A204.1 (cell line): Measurements from ENCODE around the gene ROR1.

Experiments used
- FAIRE-seq: peaks from 2 replicates; lab custom pipeline; 2012; peaks lifted over from hg19 to GRCh38; lab: Jason Lieb, UNC

Gene ROR1

DNA sequence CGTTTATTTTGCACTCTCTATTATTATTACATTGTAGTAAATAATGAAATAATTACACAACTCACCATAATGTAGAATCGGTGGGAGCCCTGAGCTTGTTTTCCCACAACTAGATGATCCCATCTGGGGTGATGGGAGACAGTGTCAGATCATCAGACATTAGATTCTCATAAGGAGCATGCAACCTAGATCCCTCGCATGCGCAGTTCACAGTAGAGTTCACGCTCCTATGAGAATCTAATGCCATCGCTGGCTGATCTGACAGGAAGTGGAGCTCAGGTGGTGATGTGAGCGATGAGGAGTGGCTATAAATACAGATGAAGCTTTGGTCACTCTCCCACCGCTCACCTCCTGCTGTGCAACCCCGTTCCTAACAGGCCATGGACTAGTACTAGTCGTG is 112.1 kb downstream of the ROR1 start:
- FAIRE-seq, result no peak

DNA sequence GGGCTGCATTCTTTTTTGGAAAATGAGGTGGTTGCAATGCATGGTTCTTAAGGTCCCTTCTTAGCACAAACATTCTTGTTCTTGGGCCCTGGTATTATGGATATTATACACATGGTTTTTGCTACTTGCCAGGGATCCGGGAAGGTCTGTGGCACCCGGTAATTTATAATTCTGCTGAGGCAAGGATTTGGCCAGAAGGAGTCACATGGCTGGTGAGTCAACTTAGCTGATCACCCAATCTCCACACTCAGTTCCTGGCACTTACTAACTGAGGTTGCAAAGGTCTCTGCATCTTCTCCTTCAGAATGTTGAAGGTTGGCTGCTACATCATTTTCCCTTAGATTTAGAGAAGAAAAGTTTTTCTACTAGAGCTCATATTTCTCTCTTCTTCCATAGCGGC is 112.5 kb downstream of the ROR1 start:
- no peak for FAIRE-seq

DNA sequence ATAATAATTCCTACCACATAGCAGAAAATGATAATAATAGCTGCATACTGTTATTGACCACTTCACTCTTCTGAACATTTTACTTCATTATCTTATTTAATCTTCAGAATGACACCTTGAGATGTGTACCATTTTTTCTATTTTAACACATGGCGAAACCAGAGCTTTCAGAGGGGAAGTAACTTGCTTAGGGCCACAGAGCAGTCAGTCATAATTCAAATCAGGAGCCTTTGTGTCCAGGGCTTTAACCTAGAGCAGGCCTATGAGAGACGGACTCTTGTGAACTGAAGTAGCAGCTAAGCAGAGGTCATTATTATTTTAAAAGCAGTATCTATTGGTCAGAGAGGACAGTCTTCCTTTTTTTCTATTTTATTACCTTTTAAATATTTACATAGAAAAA is 114.0 kb downstream of the ROR1 start:
- no peak for FAIRE-seq

DNA sequence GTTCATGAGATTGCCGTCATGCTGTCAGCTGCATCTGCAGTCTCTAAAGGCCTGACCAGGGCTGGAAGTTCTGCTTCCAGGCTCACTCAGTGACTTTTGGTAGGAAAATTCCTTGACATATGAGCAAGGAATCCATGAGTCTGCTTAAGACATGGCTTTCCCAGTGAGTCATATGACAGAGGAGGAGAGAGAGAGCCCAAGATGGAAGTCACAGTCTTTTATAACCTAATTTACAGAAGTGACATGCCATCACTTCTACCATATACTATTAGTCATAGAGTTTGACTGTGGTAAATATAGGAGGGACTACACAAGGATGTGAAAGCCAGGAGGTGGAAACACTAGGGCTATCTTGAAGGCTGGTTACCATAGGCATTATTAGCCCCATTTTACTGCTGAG is 115.2 kb downstream of the ROR1 start:
- FAIRE-seq, result no peak

DNA sequence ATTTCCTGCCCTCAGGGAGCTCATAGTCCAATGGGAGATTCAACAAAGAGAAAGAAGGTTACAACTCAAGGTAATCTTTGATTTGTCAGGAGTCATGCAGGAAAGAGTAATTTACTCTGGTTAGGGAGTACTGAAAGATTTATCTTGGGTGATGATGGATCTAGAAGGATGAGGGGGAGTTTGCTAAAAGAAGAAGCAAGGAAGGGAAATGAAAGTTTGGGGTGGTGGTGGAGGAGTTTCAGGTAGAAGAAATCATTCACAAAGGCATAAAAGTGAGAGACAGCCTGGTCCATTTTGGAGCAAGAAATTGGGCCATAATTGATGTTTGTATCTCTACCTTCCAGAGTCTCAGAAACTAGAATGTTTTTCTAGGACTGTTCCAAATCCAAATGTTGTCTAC is 116.7 kb downstream of the ROR1 start:
- no peak for FAIRE-seq

DNA sequence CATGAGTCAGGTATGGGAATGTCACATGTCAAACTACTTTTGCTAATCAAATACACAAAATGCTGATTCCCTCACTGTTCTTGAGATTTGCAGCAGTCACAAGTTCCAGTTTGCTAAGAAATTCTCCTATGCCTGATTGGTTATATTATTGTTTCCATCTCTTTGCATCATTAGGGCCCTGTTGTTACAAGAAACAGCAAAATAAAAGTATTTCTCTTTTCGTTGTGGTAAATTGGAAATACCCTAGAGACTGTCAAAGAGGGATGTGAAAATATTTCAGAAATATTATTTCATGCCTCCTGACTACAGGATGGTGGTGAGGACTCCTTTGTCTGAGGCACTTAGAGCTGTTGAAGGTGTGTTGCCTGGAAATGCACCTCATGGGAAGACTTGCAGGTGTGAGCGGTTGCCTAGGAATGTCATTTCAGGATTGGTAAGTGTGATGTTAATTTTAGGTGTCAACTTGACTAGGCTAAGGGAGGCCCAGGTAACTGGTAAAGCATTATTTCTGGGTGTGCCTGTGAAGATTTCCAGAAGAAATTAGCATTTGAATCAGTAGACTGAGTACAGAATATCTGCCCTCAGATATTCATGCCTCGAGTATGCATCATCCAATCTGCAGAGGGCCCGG is 117.4 kb downstream of the ROR1 start:
- FAIRE-seq, result no peak

DNA sequence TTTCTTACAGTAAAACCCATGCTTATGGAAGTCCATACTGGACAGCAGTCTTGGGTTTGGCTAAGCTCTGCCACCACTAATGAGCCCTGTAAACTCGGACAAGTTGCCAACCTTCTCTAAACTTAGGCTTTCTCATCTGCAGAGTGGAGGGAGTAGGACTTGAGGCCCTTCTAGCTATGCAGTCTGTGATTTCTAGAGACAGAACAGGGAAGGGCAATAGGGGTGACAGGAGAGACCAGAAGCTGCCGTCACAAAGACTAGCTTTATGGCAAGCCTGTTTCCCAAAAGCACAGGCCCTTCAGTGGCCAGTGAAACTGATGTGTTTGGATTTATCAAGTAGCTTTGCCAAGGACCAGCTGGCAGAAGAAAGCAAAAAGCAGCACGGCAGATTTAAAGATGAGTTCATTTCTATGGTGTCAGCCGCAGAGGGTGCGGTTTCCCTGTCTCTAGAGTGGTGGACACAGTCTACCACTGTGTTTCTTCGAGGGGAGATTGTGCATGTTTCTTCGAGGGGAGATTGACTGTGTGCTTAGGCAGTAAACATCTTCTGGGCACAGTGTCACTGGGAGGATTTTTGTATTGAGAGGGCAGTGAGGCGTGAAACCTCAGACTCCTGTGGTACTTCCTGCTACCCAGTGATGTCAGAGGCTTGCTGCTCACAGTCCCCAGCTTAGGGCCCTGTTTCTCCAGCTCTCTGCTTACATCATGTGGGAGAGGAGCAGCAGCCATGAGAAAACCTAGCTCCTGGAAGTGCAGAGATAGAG is 119.0 kb downstream of the ROR1 start:
- no peak for FAIRE-seq

DNA sequence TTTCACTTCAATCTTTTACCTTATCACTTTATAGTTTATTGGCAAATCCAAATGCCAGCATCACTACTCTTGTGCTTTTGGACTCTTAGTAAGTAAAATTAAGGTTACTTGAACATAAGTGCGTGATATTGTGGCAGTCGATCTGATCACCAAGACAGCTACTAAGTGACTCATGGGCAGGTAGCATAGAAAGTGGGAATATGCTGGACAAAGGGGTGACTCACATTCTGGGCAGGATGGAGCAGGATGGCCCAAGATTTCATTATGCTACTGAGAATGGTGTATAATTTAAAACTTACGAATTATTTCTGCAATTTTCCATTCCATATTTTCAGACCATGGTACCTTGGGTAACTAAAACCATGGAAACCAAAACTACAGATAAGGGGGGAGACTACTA is 120.2 kb downstream of the ROR1 start:
- FAIRE-seq, result no peak

DNA sequence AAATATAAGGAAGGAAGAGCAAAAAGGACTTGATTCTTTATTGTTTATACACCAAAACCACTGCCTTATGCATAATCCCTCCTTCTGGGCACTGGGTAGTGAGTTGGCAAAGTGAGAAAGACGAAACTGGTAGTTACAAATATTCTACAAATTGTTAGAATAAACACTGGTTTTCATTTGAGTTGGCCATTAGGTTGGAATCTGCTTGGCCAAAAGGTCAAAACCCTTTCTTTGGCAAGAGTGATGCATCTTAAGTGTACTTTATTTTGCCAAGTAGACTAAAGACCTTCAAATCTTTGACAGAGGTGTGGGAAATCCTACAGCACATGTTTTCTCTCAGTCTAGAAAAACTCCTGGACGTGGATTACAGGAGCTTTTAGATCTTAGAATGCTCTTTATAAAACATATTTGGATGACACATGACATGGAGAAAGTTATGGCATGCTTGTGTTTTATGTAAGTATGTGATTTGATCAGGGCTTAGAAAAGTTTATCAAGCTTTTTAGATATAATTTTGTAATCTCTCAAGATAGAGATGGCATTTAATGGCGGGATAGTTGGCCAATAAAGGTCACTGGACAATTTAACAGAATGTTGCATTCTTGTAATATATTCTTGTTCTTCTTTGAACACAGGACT is 120.9 kb downstream of the ROR1 start:
- FAIRE-seq, result no peak

DNA sequence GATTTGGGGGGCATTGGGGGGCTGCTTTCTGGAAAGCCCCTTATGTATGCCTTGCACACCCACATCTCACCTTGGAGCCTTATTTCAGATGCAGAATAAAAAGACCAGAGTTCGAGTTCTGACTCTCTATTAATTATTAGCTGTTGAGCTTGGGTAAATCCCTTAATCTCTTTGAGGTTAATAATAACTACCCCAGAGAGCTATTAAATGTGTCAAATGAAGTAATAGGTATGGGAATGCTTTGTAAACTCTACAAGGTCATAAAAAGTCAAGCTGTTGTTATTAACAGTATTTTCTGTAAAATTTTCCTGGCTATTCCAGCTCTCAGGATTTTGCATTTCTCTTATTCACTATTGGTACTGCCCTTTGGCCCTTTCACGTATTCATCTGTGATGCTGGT is 122.9 kb downstream of the ROR1 start:
- no peak for FAIRE-seq

DNA sequence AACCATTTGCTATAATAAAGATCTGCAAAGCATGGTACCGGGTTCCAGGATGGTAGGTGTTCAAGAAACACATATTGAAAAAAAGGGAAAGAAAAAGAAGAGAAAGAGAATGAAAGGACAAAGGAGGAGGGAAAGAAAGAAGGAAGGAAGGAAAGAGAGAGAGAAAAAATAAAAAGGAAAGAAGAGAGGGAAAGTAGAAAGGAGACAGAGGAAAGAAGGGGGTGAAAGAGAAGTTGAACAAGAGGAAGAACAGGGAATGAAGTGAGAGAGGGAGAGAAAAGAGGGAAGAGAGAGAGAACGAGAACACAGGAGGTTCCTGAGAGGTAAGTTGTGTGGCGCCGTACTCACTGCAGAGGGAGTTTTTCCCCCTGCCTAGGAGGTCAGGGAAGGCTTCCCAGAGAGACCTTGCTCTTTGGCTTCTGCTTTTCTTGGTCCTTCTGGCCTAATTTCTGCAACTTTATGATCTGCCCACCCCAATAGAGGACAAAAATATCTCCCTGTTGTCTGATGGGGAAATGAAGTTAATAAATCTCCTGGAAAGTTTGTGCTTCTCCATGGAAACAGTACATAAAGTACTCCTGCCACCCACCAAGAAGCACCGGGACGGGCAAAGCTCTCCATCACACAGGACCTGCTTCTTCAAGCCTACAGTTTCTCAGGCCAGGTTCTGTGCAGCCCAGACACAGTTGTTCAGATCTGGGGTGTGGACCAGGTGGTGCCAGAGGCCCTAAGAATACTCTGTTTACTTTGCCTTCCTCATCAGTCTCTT is 124.8 kb downstream of the ROR1 start:
- no peak for FAIRE-seq

DNA sequence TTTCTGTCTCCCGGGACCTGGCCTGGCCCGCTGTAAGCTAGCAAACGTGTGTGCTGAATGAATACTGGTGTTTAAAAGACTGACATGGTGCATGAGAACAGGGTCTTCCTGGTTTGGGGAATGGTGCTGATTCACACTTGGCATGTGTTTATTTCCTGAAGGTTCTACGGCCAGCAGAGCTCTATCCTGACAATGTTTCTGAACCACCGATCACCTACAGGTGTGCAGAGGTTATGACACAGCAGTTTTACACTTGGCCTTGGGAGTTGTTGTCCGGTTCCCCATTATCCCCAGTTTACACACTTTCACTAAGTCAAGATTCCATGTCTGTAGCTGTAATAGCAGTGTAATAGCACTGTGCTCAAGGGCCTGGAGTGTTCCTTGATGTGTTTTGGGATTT is 127.3 kb downstream of the ROR1 start:
- no peak for FAIRE-seq

DNA sequence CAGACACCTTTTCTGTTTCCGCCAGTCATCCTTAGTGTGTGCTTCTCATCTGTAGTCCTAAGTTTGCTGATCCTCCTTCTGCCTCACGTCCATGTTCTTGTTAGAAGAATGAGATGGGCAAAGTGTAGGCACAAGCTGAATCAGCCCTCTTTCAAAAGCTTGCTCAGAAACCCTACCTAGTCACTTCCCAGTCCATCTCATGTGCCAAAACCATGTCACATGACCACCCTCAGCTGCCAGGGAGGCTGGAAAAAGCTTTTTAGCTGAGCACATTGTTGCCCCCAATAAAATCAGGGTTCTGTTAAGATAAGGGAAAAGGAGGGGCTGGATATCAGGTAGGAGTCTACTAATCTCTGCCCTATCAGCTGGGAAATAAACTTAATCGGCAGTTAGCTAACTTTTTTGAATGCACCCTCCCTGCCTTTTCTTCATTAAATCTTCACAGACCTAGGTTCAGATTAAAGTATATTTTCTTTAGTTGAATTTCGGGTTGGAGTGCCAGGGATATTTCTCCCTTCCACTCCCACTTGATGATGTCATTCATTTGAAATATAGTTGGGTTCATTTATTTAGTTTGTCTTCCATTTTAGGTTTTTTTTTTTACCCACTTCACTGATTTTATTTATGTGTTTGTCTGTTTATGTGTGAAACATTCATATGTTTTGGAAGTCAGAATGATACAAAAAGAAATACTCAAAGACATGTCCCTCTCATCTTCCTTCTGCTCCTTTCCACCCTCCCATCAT is 129.2 kb downstream of the ROR1 start:
- FAIRE-seq, result no peak

DNA sequence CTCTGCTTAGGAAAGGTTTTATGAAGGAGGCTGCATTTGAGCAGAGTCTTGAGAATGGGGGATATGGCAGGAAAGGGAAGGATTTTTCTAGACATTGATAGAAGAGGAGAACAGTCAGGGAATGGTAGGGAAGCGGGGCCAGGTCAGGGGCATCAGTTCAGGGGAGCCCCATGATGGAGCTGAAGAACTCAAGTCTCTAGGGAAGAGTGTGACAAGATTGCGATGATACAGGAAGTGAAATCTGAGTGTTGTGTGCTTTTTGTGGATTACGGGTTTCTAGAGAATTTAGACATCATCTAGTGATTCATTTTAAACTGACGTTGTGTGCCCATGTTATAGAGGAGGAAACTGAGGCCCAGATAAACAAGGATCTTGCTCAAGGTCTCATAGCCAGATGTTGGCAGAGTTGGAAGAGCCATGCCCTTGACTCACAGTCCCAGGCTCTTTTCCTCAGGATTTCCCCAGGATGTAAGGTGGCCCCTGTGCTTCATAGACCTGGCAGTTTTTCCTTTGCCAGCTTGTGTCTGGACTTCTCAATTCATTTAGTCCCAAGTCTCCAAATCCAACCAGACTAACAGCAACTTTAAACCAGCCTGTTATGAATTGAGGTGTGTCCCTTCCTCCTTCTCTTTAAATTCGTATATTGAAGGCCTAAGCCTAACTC is 130.3 kb downstream of the ROR1 start:
- no peak for FAIRE-seq

DNA sequence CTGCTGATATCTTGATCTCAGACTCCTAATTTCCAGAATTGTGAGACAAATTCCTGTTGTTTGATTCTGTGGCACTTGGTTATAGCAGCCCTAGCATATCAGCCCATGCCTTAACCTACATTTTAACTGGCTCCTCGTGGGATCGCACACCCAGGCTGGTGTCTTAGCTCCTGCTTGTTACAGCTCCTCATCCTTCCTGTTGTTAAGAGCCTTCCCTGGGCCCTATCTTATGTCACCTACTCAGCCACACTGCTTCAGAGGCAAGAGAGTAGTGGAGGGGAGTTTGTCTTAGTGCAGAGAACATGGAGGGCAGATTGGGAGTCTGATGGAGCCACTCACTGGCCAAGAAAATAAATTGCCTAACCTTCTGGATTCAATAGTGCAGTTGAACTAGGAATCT is 131.0 kb downstream of the ROR1 start:
- no peak for FAIRE-seq

DNA sequence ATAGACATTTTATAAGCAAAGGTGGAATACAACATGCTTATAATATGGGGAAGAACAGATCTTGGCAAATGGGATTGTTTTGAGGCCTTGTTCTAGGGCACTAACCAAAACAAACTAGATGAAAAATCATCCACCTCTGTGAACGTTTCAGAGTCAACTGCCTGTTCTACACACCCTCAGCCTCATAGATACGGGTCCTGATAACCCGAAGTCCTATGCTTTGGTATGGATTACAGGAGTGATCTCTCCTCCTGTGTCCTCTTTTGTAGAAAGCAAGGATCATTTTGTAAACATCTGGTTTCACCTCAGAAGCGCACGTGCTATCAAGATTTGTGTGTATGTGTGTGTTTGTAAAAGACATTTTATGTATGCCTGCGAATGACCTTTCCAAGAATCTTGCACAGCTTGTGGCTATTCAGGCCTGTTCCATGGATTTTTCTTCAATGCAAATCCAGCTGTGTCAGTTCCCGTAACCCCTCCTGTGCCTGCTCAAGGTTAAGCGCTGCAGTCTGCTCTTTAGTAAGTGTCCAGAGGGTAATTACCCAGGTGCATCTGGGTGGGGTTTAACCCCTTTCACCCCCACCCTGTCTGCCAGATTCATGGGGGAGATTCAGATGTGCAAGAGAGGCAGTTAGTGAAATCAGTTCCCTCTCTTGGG is 132.4 kb downstream of the ROR1 start:
- no peak for FAIRE-seq

DNA sequence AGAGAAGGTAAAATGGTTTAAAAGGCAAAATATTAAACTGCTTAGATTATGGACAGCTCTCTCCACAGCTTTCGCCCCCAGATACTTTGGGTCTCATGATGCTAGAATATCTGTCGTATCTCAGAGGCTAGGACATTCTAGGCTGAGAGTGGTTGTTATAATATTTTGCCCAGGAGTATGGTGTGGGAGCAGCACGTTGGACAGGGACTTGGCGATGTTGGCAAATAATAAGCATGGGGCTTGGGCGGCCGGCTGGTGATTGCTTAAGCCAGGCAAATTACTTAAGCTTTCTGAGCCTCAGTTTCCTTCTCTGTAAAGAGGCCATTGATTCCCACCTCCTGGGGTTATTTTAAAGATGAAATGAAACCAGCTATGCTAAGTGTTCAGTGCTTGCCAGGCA is 133.2 kb downstream of the ROR1 start:
- no peak for FAIRE-seq

DNA sequence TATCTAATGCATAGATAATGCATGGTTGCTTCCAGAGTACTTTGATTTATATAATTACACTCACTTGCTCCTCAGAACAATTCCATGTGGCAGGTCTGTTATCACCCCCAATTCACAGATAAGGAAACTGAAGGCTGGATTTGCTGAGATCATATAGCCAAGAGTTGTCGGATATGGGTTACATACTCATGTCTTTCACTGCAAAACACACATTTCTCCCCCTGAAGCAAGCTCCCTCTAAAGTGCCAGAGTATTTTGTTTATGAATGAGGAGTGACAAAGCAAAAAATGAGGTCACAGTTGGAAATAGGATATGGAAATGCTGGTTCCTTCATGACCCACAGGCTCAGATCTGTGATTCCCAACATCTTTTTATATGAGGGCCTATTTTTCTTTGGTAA is 134.2 kb downstream of the ROR1 start:
- no peak for FAIRE-seq

DNA sequence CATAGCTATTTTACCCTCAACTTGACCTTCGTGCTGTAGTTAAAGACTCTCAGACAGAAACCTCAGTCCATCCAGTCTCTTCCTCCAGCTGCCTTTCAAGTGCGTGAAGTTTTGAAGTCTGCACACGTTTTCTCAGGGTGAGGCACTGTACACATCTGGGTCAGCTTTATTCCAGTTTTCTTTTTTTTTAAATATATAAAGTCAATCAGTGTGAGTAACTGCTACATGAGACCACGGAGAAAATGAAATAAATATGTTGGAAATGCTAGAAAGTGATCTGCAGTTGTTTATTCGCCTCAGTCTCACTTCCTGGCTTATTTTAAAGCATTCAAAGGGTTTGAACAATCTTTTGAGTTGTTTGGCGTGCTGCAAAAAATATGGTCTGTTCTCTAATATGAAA is 135.7 kb downstream of the ROR1 start:
- FAIRE-seq, result no peak

DNA sequence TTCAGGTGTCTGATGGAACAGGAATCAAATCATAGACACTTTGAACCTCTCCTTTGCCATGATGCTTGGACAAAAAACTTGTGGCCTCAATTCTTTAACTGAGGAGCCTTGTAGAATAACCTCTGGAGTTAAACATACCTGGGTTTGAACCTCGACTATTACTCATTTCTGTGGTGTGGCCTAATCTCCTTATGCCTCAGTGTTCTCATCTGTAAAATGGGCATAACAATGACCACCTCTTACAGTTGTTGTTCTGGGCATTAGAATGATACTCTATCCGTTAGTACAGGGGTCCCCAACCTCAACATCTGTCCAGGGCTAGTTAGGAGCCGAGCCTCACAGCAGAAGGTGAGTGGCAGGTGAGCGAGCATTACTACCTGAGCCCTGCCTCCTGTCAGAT is 137.2 kb downstream of the ROR1 start:
- no peak for FAIRE-seq

DNA sequence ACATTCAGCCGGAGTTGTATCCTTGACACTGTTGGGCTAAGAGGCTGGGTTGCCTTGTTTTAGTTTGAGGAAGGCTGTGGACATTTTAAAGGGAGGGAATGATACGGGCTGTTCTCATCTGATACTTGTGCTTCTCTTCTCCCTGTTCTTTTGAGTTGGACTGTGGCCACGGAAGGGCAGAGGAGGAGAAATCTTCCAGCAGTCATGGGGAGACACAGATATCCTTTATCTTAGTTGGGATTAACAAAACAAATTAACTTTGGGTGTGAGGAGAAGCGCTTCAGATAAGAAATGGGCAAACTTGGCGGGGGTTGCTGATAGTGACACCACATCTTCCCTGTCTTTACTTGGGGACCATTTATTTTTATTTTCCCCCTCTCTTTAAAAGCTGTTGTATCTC is 138.8 kb downstream of the ROR1 start:
- no peak for FAIRE-seq
